Raji (cell line): ENCODE measurements around the gene SLC1A7.

Experiments used
- POLR2A ChIP-seq: IDR thresholded peaks from 2 replicates; pipeline ENCODE4 v1.6.1; 2011; ENCODE audit warnings: low read depth, low read length, control low read depth; ENCODE audit not compliant: insufficient read depth

SLC1A7 gene

GRCh38 chr1:53061859-53062707 lies 80.4 kb downstream of the SLC1A7 start, which contains the start of gene PODN:
PODN (plus strand) TSS chr1:53062213; CDS start chr1:53069856, 7,643 bp downstream.
- TF ChIP-seq POLR2A: no peak

DNA sequence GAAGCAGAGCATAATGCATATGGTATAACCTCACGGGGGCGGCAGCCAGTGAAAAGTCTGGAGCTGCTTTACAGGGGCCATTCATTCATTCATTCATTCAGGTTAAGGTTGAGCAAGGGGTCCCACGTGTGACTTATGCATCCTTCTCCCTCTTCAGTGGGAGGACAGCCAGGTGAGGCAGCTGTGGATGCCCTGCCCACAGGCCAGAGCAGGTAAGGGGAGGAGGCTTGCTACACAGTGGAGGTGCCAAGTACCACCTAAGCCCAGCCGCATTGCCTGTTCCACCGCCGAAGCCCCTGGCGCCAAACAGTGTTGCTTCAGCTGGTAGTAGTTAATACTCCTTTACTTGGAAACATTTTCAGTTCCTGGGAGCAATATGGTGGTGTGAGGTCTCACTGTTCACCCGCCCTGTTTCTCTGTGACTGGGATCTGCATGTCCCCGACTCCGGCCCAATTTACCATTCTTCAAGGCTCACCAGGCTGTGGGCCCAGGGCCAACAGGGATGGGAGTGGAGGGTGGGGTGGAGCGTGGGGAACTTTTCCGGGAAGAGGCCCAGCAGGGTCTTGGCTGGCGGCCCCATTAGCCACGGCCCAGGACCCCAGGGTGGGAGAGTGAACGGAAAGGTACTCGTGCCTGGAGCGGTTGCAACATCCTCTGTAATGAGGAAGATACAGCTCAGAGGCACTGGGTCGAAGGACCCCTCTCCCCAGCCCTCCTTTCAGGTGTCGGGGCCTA lies 81.1 kb downstream of the SLC1A7 start:
- no peak for TF ChIP-seq POLR2A

DNA sequence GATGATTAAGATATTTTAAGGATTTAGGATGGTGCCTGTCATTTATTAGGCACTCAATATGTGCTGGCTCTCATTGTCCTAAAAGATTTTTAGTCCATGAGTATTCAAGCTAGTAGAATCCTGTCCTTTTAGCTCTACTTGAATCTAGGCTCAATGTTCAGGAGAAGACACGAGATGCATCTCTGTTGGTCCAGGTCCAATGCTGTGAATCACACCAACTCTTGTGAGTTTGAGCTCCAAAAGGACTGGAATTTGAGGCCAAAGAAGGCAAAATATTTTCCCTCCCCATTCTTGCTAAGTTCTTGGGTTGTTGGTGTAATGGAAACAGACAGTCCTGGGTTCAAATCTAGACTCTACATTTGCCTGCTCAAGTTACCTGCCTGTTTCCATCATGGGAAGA lies 81.9 kb downstream of the SLC1A7 start:
- no peak for TF ChIP-seq POLR2A

DNA sequence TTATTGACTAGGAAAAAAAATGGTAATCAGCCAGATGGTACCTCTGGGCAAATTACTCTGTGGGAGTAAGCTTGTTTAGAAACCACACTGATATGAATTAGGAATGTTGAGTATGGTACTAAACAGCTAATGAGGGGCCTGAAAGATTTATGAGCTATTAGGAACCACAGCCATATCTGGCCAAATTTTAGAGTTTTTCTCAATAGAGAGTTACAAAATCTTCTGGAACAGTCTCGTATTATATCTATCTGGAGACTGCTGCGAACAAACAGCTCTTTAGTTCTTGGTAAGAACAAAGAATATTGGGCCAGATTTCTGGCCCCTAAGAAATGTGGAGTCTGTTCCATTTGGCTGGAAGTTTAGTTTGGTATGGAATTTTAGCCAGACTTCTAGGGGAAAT lies 85.3 kb downstream of the SLC1A7 start:
- TF ChIP-seq POLR2A: no peak

DNA sequence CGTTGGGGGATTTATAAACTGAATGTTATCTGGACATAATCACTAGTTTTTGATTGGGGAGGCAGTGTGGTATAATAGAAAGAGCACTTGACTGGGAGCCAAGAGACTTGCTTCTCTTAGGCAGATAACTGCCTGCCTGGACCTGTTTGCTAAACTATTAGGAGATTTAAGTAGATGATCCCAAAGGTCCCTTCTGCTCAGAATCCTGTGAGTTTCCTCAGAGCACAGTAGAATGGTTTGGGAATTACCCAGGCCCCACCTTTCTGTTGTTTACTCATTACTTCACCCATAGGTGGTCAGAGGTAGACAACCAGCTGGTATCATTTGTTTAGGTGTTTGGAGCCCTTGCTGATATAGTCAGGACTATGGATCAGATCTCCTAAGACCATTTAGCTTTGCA lies 90.8 kb downstream of the SLC1A7 start:
- TF ChIP-seq POLR2A: no peak

- no peak for TF ChIP-seq POLR2A
These were observed 92.1 kb downstream of the SLC1A7 start for GRCh38 chr1:53050310-53050709.

DNA sequence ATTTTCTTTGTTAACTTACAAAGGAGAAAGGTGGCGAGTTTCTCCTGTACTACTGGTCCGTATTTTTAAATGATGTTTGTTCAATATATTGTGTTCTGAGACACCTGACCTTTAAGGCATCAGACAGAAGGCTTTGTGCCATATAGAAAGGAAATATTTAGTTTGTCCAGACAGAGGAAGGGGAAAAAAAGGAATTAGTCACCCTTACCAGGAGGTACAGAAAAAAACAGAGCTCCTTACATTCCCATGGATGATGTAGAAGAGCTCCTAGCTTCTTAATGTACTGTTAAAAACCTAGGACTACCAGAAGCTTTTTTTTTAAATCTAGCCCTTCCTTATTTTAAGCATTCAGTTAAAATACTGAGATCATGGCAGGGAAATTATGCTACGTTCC lies 92.9 kb downstream of the SLC1A7 start:
- TF ChIP-seq POLR2A: no peak

DNA sequence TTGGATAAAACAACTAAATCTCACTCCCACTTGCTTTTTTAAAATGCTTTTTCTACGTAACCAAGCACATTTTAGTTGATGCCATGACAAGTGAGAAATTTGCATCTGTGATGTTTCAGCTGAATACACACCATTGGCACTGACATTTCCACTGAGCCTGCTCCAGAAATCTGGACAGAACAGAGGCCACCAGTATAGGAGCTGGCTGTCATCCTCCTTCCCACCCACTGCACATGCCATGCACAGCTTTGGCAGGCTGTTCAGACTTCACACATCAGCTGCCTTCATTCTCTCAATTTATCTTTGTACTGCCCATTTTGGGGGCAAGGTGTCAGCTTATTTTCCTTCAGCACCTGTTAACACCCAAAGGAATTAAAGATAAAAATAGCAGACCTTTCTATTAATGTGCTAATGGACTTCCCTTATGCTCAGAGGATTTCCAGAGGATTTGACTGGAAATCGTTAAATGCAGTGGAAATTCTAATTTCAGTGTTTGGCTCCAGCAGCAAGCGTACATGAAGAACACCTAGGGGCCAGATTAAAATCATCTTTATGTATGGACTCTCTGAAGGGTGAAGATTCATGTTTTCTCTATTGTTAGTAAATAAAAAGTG lies 93.4 kb downstream of the SLC1A7 start:
- no peak for TF ChIP-seq POLR2A

DNA sequence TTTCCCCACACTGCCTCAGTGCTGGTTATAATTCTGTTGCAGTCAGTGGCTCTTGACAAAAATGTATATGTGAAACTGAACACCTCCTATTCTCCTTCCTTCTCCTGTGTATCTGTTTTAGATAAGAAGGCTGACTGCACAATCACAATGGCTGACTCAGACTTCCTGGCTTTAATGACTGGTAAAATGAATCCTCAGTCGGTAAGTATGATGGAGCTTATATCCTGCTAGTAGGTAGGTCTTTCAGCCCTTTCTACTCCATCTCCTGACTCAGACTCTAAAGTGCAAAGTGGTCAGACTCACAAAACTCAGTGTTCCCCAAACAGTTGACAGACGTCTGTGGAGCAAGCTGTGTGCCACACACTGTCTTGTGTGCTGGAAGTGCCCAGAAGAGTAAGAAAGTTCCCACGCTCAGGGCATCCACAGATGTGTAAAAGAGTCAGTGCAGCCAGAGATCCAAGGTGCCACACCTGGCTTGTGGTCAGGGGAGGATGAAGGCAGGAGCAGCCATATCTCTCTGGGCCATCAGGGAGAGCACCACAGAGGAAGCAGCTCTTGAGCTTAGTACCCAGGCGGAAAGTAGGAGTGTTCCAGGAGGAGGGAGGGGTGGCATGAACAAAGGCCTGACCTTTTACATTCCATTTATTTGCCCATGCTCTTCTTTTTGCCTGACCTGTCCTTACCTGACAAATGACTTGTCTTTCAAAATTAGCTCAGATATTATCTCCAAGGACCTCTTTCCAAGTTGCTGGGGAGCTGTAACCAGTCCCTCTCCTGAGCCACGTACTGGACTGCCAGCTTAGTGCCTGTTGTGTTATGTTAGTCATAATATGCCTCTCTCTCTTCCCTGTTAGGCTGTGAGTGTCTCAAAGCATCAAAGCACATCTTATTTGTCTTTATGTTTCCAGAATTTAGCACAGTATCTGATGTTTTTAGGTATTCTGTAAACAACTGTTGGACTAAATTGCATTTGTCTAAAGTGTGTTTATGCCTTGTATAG lies 94.4 kb downstream of the SLC1A7 start:
- no peak for TF ChIP-seq POLR2A

GRCh38 chr1:53046930-53047329 lies 95.5 kb downstream of the SLC1A7 start:
- no peak for TF ChIP-seq POLR2A

- TF ChIP-seq POLR2A: no peak
These were observed 97.5 kb downstream of the SLC1A7 start for GRCh38 chr1:53044926-53045325.

GRCh38 chr1:53043271-53043670 lies 99.2 kb downstream of the SLC1A7 start:
- no peak for TF ChIP-seq POLR2A

DNA sequence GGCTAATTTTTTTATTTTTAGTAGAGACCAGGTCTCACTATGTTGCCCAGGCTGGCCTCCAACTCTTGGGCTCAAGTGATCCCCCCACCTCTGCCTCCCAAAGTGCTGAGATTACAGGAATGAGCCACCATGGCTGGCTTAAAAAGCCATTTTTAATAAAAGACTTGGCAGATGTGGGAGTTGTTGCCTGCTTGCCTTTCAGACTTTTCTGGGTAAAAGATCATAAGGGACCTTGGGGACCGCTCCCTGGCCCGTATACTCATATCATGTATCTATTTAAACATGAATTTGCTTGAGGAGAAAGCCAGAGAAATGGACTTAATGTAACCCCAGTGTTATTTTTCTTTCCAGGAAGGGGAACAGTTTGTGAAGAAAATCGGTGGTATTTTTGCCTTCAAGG lies 103.9 kb downstream of the SLC1A7 start:
- TF ChIP-seq POLR2A: no peak
